Right lung (tissue), 5 donors: ENCODE results near the gene CUTC. TPM values are rescaled to one million over a fixed set of nuclear protein-coding genes. Genes with fewer than 3 reads are reported as not detected.
A peak's percentile ranks its signal among the peaks of the same experiment; 100 is the strongest.
"Not testable (repeated sequence)": the region's sequence is repeated elsewhere in the genome, so short reads cannot be mapped to it uniquely, and the experiment has no call there.

Source experiments
- DNase-seq, 2 donors: peaks; one replicate each; pipeline ENCODE4 v3.0.0-alpha.2; 2013
- polyA plus RNA-seq, 5 donors: library from polyadenylated mRNA; unstranded; fragments of 120-200 nt; gene quantifications; one replicate each; pipeline versions ENCODE4 v1.2.1 to v1.2.3, GENCODE V29; 2013; ENCODE audit warnings: inconsistent platforms in 1 of 5, low replicate concordance in 1 of 5; ENCODE audit not compliant: insufficient read length in 5 of 5, insufficient read depth in 1 of 5

CUTC gene
- polyA plus RNA-seq, 5 donors: 19.0 to 26.8 (median 25.8) TPM

DNA sequence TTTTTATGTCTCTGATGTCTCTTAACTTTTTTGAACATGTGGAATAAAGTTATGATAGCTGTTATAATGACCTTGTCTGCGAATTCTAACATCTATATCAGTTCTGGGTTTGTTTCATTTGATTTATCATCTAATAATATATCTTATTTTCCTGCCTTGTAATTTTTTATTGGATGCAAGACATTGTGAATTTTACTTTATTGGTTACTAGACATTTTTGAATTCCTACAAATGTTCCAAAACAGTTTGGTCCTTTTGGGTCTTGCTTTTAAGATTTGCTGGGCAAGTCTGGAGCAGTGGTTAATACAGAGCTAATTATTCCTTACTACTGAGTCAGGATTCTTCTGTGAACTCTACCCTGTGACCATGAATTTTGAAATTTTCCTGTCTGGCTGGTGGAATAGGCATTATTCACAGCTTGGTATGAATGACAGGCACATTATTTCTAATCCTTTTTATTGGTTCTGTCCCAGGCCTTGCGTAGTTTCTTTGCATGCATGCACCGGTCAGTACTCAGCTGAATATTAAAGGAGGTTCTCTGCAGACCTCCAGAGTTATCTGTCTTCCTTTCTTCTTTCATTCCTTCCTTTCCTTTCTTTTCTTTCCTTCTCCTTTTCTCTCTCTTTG, 9.0 kb downstream of the CUTC start:
- no peak for DNase-seq

GRCh38 chr10:99742254-99742653, 10.2 kb downstream of the CUTC start:
- no peak for DNase-seq

DNA sequence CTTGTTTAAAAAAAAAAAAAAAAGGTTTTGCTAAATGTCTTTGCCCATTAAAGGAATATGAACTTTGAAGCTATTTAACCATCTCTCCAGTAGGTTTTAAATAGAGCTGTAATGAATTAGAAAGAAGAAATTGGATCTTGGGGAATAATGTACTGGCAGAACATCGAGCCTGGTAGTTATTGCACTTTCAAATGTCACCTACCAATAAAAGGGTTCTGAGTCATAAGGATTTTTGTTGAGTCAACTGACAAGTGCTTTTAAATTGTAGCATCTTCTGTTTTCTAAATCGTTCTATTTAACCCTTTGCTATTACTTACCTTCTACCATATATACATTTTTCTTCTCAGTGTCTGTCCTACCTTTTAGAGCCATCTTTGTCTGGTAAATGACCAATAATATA, 10.7 kb downstream of the CUTC start:
- DNase-seq: no peak

GRCh38 chr10:99743841-99744240, 11.8 kb downstream of the CUTC start:
- no peak for DNase-seq

DNA sequence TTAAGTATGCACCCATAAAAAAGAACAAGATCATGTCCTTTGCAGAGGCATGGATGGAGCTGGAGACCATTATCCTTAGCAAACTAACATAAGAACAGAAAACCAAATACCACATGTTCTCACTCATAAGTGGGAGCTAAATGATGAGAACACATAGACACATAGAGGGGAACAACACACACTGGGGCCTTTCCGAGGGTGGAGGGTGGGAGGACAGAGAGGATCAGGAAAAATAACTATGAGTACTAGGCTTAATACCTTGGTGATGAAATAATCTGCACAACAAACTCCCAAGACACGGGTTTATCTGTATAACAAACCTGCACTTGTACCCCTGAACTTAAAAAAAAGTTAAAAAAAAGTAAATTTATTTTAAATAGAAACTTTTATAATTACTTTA, 14.1 kb downstream of the CUTC start:
- DNase-seq: not testable (repeated sequence)

DNA sequence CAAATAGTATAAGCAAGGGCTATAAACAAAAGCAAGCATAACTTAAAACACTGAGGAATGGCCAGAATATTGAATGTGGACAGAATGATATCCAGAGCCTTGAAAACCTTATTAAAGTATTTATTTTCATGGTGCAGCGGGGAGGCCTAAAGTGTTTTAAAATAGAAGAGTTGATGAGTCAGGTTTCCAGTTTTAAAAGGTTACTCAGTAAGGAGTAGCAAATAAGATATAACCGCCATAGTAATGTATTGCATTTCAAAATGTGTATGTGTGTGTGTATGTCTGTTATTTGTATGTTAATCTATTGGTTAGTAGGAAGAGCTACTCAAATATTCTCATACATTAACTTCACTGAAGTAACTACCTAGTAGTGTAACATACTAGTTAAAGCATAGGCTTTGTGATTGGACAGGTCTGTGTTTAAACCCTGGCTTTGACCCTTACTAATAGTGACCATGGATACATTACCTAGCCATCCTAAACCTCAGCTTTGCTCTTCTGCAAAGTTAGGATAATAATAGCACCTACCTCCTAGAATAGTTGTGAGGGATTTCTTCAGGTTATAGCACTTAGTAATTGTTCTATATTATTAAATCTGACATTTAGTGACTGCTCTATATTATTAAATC, 16.9 kb downstream of the CUTC start:
- DNase-seq: no peak

DNA sequence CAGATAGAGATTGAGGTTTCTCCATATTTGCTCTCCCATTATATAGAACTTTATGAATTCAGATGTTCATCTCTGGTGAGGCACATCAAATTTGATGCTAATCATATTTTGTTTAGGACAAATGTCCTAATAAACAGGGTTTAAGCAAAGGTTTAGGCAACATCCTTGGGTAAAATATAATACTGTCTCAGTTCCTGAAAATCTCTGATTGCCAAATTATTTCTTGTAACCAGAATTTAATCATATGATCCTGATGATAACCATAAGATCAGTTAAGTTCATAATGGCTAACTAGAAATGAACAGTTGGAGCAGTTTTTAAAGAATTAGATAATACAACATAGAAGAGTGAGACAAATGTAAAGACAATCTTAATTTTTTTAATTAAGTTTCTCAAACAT, 18.6 kb downstream of the CUTC start:
- no peak for DNase-seq

GRCh38 chr10:99754670-99755069, 22.6 kb downstream of the CUTC start:
- DNase-seq: no peak

GRCh38 chr10:99756159-99756558, 24.1 kb downstream of the CUTC start:
- no peak for DNase-seq

- DNase-seq: peak; percentile 46 to 56
These were observed 26.3 kb downstream of the CUTC start for GRCh38 chr10:99758211-99758891.

- DNase-seq: no peak
These were observed 28.3 kb downstream of the CUTC start for GRCh38 chr10:99760321-99760720.

DNA sequence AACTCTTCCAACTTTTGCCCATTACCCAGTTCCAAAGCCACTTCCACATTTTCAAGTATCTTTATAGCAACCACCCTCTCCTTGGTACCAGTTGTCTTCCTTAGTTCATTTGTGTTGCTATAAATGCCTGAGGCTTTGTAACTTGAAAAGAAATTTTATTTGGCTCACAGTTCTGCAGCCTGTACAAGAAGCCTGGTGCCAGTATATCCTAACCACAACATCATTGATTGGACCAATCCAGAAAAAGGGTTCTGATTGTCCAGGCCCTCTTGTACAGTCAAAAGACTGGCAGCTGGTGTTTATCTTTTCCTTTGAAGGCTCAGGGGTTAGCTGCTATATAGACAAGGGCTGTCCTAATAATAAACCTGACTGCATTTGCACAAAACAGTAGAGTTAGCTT, 29.3 kb downstream of the CUTC start:
- DNase-seq: no peak

DNA sequence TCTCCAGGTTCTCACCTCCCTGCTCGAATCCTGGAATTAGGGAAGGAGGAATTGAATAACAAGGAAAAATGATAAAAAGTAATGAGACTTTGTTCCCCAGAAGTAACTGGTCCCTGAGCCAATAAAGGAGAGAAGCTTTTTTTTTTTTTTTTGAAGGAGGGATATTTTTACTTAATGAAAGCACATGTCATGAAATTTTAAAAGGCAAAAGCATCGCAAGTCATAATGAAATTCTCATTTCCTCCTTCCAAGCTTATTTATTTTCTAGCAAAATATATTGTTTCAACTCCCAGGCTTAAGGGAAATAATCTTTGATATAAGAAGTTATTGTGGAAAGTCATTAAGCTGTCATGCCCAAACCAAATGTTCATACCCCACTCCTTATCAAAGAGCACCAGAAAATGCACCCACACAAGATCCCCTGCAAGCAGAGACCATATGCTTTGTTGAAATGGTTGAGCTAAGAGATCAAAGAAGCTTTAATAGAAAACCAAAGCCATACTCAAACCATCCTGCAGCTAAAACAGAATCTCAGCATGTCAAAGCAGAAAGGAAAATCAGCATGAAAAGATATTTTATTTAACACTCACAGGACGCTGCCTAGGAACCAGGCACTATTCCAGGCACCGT, 33.8 kb downstream of the CUTC start:
- no peak for DNase-seq

GRCh38 chr10:99766302-99766681, 34.3 kb downstream of the CUTC start:
- no peak for DNase-seq

GRCh38 chr10:99767901-99768300, 35.9 kb downstream of the CUTC start:
- no peak for DNase-seq

GRCh38 chr10:99768556-99768955, 36.5 kb downstream of the CUTC start:
- no peak for DNase-seq

GRCh38 chr10:99769706-99770105, 37.7 kb downstream of the CUTC start:
- DNase-seq: no peak

- no peak for DNase-seq
These were observed 38.5 kb downstream of the CUTC start for GRCh38 chr10:99770408-99771045.

- no peak for DNase-seq
These were observed 43.8 kb downstream of the CUTC start for GRCh38 chr10:99775850-99776249.

- DNase-seq: no peak
These were observed 46.1 kb downstream of the CUTC start for GRCh38 chr10:99777918-99778714.

DNA sequence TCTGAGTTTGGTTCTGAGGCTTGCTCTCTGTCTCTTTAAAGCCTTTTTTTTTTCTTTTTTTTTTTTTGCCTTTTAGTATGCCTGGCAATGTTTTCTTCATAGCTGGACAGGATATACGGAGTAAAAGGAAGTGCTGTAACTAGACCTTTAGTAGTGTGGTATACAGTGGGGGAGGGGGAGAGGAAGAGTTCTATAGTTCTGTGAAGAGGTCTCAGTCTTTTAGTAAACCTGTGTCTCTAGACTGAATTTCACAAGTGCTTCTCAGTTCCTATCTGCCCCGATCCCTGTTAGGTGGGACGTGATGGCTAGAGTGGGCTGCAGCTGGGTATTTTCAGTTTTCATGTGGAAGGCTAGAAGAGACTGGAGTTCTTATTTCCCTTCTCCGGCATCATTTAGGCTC, 47.3 kb downstream of the CUTC start:
- DNase-seq: peak in 1 of 2 donors; percentile 17
